Measurements from ENCODE around the gene TRIP12.

DNA sequence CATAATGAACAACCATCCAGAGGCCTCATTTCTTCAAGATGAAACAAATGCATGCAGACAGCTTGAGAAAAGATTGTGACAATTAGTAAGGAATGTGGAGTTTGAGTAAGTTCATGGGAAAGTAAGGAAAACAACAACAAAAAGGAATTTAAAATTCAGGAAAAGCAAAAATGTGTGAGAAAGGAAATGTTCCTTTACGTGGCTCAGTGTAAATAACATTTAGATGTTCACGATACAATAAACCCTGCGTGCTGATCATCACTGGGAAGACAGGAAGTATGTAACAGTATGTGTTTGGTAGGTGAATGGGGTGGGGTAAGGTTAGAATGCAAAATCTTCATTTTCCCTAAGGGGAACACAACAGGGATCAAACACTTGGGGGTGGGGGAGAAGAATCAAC is 72.7 kb downstream of the TRIP12 start:
- TF ChIP-seq, protein P1, sequence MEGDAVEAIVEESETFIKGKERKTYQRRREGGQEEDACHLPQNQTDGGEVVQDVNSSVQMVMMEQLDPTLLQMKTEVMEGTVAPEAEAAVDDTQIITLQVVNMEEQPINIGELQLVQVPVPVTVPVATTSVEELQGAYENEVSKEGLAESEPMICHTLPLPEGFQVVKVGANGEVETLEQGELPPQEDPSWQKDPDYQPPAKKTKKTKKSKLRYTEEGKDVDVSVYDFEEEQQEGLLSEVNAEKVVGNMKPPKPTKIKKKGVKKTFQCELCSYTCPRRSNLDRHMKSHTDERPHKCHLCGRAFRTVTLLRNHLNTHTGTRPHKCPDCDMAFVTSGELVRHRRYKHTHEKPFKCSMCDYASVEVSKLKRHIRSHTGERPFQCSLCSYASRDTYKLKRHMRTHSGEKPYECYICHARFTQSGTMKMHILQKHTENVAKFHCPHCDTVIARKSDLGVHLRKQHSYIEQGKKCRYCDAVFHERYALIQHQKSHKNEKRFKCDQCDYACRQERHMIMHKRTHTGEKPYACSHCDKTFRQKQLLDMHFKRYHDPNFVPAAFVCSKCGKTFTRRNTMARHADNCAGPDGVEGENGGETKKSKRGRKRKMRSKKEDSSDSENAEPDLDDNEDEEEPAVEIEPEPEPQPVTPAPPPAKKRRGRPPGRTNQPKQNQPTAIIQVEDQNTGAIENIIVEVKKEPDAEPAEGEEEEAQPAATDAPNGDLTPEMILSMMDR (IDR thresholded peaks at IDR 0.05): no peak
- TF ChIP-seq POLR2A (IDR thresholded peaks at IDR 0.05) (no peak), EP300 (IDR thresholded peaks at IDR 0.05) (no peak), POLR2AphosphoS5 (IDR thresholded peaks at IDR 0.05) (no peak)
